ENCODE data around the gene ARMC6. TPM values are rescaled to one million over a fixed set of nuclear protein-coding genes. Genes with fewer than 3 reads are reported as not detected.
A peak's percentile ranks its signal among the peaks of the same experiment; 100 is the strongest.

ARMC6 gene
- total RNA-seq, 1 donor from 2014 or later: 48.1 TPM

GRCh38 chr19:18991006-18991405 lies 42.4 kb upstream of the ARMC6 start:
- no peak for TF ChIP-seq CTCF (conservative IDR thresholded peaks at IDR 0.05; ENCODE audit: low read depth, low read length)
- H3K4me3 ChIP-seq (ENCODE audit: low read depth, low read length): no peak overlapping the region
- no peak for DNase-seq (ENCODE audit: low read depth)

GRCh38 chr19:18991468-18991867 lies 41.9 kb upstream of the ARMC6 start:
- no peak for DNase-seq (ENCODE audit: low read depth)
- TF ChIP-seq CTCF (conservative IDR thresholded peaks at IDR 0.05; ENCODE audit: low read depth, low read length): no peak
- no peak overlapping the region for H3K4me3 ChIP-seq (ENCODE audit: low read depth, low read length)

DNA sequence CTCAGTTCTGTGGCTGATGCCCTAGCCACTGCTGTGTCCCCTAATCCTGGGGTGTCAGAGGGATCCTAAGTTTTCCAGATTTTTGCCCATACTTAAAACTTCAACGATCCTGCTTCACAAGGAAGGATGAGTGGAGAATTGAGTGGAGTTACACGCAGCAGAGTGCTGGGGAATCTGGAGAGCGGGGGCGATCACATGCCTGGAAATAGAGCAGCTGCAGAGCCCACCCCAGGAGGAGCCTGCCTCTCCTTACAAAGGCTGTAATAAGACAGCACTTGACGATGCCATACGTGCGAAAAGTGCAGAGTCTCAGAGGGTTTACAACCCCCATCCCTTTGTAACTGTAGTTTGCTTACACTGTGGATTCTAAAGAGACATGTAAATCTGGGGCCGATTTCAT lies 40.7 kb upstream of the ARMC6 start:
- DNase-seq (ENCODE audit: low read depth): no peak
- no peak overlapping the region for H3K4me3 ChIP-seq (ENCODE audit: low read depth, low read length)
- no peak for TF ChIP-seq CTCF (conservative IDR thresholded peaks at IDR 0.05; ENCODE audit: low read depth, low read length)

GRCh38 chr19:18993115-18993514 lies 40.3 kb upstream of the ARMC6 start:
- no peak overlapping the region for H3K4me3 ChIP-seq (ENCODE audit: low read depth, low read length)
- TF ChIP-seq CTCF (conservative IDR thresholded peaks at IDR 0.05; ENCODE audit: low read depth, low read length): no peak
- DNase-seq (ENCODE audit: low read depth): no peak

DNA sequence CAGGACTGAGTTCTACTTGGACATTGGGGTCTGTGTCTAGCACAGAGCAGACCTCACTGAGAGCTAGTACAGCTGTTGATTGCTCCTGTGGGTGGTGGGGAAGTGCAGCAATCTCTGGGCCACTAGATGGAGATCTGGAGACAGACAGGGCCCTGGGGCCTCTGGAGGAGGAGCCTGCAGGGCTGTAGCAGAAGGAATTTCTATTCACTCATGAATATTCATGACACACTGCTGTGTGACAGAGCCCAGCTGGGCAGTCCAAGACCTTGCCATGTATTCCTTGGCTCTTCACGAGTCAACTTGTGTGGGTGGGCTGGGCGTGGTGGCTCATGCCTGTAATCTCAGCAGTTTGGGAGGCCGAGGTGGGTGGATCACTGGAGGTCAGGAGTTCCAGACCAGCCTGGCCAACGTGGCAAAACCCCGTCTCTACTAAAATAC lies 37.6 kb upstream of the ARMC6 start:
- H3K4me3 ChIP-seq (ENCODE audit: low read depth, low read length): no peak overlapping the region
- peak; percentile 43 for DNase-seq (ENCODE audit: low read depth)
- peak; percentile 79 for TF ChIP-seq CTCF (conservative IDR thresholded peaks at IDR 0.05; ENCODE audit: low read depth, low read length)

DNA sequence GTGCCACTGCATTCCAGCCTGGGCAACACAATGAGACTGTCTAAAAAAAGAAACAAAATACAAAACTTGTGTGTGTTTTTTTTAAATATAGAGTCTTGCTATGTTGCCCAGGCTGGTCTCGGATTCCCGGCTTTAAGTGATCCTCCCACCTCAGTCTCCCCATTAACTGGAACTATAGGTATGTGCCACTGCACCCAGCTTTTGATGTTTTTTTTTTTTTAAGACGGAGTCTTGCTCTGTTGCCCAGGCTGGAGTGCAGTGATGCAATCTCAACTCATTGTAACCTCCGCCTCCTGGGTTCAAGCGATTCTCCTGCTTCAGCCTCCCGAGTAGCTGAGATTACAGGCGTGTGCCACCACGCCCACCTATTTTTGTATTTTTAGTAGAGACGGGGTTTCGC lies 37.1 kb upstream of the ARMC6 start:
- no peak for DNase-seq (ENCODE audit: low read depth)
- H3K4me3 ChIP-seq (ENCODE audit: low read depth, low read length): no peak overlapping the region
- TF ChIP-seq CTCF (conservative IDR thresholded peaks at IDR 0.05; ENCODE audit: low read depth, low read length): no peak

GRCh38 chr19:18996796-18997394 lies 36.5 kb upstream of the ARMC6 start:
- H3K4me3 ChIP-seq (ENCODE audit: low read depth, low read length): no peak overlapping the region
- TF ChIP-seq CTCF (conservative IDR thresholded peaks at IDR 0.05; ENCODE audit: low read depth, low read length): no peak
- DNase-seq (ENCODE audit: low read depth): no peak

All from epithelial cell of proximal tubule (primary cell).